Mesodermal cell (in vitro differentiated cells): ENCODE measurements around the gene UBE2D2.
A peak's percentile ranks its signal among the peaks of the same experiment; 100 is the strongest.
"Not testable (repeated sequence)": the region's sequence is repeated elsewhere in the genome, so short reads cannot be mapped to it uniquely, and the experiment has no call there.

Experiments
- H3K27ac ChIP-seq: 2 replicates; pipeline ENCODE4 v1.7.0; 2013; ENCODE audit warnings: mild to moderate bottlenecking, low read depth, low read length, moderate library complexity; ENCODE audit not compliant: severe bottlenecking
- H3K36me3 ChIP-seq: 2 replicates; pipeline ENCODE4 v1.7.1; 2013; ENCODE audit warnings: mild to moderate bottlenecking, low read length, moderate library complexity; ENCODE audit not compliant: control insufficient read depth, insufficient read depth
- H3K4me1 ChIP-seq: one replicate; pipeline ENCODE4 v1.7.1; 2013; ENCODE audit warnings: mild to moderate bottlenecking, low read length; ENCODE audit not compliant: insufficient read depth, control insufficient read depth, poor library complexity, severe bottlenecking
- H3K4me3 ChIP-seq: 2 replicates; pipeline ENCODE4 v1.7.0; 2013; ENCODE audit warnings: low read length, control low read depth, mild to moderate bottlenecking; ENCODE audit not compliant: insufficient read depth, poor library complexity, severe bottlenecking; ENCODE audit errors: extremely low read depth
- H3K9me3 ChIP-seq: 2 replicates; pipeline ENCODE4 v1.7.1; 2013; ENCODE audit warnings: mild to moderate bottlenecking, low read length, moderate library complexity; ENCODE audit not compliant: control insufficient read depth
- WGBS, 2 experiments: methylation state at CpG; one replicate each; pipeline ENCODE4 v1.1.5; 2013; ENCODE audit warnings: missing lambda C conversion rate in 2 of 2; ENCODE audit not compliant: insufficient coverage in 2 of 2; 5-methylcytosine and 5-hydroxymethylcytosine counted together

The UBE2D2 gene

DNA sequence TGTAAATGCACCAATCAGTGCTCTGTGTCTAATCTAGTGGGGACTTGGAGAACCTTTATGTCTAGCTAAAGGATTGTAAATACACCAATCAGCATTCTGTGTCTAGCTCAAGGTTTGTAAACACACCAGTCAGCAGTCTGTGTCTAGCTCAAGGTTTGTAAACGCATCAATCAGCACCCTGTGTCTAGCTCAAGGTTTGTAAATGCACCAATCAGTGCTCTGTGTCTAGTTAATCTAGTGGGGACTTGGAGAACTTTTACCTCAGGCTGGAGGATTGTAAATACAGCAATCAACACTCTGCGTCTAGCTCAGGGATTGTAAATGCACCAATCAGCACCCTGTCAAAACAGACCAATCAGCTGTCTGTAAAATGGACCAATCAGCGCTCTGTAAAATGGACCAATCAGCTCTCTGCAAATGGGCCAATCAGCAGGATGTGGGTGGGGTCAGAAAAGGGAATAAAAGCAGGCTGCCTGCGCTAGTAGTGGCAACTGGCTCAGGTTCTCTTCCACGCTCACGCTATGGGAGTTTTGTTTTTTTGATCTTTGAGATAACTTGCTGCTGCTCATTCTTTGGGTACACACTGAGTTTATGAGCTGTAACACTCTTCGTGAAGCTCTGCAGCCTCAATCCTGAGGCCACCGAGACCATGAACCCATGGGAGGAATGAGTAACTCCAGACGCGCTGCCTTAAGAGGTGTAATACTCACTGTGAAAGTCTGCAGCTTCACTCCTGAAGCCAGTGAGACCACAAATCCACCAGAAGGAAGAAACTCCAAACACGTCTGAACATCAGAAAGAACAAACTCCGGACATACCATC lies 10.9 kb upstream of the UBE2D2 start:
- 96 to 99% methylated on average over 9 of the region's 12 CpGs for WGBS, 2 experiments
- not testable (repeated sequence) for H3K27ac ChIP-seq, H3K36me3 ChIP-seq, H3K4me1 ChIP-seq, H3K4me3 ChIP-seq
- H3K9me3 ChIP-seq = peaks cover 13% of the 10 kb centered on the region

DNA sequence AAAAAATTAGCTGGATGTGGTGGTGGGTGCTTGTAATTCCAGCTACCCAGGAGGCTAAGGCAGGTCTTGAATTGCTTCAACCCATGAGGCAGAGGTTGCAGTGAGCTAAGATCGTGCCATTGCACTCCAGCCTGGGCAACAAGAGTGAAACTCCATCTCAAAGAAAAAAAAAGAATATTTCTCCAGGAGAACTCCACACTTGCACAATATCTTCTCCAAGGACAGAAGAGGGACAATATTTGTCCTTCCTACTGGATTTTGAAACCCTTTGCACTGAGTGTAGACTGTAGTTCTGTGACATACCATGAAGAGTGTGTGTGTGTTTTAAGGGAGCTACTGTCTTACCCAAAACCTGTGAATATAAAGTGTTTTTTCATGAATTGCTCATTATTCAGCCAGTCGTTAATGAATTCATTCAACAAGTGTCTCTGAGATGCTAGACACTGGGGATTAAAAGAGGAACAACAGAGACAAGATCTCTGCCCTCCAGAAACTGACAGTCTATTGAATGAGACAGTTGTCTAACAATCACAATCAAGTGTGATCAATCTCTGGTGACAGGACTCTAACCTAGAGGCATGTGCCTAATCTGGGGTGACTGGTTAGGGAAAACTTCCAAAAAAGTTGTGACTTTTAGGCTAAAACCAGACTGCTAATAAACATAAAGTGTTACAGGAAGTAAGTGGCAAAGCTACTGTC lies 9.8 kb upstream of the UBE2D2 start:
- Histone ChIP-seq H3K36me3 (no peaks in the 10 kb centered on the region), H3K9me3 (peaks cover 13% of the 10 kb centered on the region), H3K4me1 (no peaks in the 10 kb centered on the region), H3K4me3 (no peak overlapping the region), H3K27ac (no peak overlapping the region)
- WGBS, 2 experiments = 50 to 79% methylated on average over 1 to 2 of the region's 2 CpGs

DNA sequence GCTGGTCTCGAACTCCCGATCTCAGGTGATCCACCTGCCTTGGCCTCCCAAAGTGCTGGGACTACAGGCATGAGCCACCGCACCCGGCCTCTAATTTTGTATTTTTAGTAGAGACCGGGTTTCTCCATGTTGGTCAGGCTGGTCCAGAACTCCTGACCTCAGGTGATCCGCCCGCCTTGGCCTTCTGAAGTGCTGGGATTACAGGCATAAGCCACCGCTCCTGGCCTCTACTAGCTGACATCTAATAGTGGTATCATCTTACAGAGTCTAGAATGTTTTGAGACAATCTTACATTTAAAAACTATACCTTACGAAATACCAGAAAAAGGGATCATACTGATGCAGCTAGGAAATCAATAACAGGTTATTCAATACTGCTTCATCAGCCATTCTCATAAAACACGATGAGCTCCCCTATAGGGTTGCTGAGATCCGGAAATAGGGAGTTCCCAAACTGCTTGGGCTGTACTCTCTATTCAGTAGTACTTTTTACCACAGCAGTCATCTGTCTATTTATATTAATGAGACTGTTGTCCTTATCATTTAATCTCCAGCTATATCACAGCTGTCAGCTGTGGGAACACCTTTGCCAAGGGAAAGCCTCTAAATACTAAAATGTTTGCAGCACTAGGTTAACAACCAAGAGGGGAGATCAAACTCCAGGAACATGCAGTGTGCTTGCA lies 8.1 kb upstream of the UBE2D2 start:
- Histone ChIP-seq H3K36me3 (no peaks in the 10 kb centered on the region), H3K4me1 (no peaks in the 10 kb centered on the region), H3K9me3 (peaks cover 13% of the 10 kb centered on the region), H3K4me3 (no peak overlapping the region), H3K27ac (no peak overlapping the region)
- 89 to 94% methylated on average over 7 to 9 of the region's 11 CpGs for WGBS, 2 experiments

DNA sequence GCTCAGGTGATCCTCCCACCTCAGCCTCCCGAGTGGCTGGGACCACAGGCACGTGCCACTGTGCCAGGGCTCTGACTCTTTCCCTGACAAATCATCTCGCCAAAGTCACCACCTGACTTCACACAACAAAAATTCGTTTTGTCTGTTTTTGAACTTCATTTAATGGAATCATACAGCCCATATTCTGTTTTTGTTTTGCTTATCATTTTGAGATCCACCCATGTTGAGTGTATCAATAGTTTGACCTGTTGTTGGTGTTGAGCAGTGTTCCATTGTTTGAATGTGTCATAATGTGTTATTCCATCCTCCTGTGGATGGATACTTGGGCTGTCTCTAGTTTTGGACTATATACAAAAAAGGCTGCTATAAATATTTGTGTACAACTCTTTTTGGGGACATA lies 6.9 kb upstream of the UBE2D2 start:
- H3K4me3 ChIP-seq = no peak overlapping the region
- no peaks in the 10 kb centered on the region for H3K36me3 ChIP-seq
- no peak overlapping the region for H3K27ac ChIP-seq
- no peaks in the 10 kb centered on the region for H3K4me1 ChIP-seq
- WGBS, 2 experiments = 88 to 90% methylated on average over 4 of the region's 4 CpGs
- peaks cover 3% of the 10 kb centered on the region for H3K9me3 ChIP-seq

DNA sequence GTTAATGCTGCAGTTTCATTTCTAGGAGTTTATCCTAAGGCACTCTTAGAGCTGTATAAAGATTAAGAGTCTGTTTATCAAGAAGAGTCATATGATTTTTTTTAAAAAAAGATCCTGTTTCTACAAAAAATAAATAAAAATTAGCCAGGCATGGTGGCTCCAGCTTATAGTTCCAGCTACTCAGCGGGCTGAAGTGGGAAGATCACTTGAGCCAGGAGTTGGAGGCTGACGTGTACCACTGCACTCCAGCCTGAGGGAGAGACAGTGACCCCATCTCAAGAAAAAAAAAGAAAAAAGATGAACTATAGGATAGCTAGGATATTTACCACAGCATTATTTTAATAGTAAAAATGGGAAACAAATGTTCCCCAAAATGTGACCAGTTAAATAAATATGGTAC lies 3.3 kb upstream of the UBE2D2 start:
- 100% methylated on average over 2 of the region's 2 CpGs for WGBS, 2 experiments
- peaks cover 2% of the 10 kb centered on the region for H3K36me3 ChIP-seq
- H3K9me3 ChIP-seq = no peaks in the 10 kb centered on the region
- H3K27ac ChIP-seq = no peak overlapping the region
- H3K4me3 ChIP-seq = no peak overlapping the region
- peaks cover 5% of the 10 kb centered on the region for H3K4me1 ChIP-seq

DNA sequence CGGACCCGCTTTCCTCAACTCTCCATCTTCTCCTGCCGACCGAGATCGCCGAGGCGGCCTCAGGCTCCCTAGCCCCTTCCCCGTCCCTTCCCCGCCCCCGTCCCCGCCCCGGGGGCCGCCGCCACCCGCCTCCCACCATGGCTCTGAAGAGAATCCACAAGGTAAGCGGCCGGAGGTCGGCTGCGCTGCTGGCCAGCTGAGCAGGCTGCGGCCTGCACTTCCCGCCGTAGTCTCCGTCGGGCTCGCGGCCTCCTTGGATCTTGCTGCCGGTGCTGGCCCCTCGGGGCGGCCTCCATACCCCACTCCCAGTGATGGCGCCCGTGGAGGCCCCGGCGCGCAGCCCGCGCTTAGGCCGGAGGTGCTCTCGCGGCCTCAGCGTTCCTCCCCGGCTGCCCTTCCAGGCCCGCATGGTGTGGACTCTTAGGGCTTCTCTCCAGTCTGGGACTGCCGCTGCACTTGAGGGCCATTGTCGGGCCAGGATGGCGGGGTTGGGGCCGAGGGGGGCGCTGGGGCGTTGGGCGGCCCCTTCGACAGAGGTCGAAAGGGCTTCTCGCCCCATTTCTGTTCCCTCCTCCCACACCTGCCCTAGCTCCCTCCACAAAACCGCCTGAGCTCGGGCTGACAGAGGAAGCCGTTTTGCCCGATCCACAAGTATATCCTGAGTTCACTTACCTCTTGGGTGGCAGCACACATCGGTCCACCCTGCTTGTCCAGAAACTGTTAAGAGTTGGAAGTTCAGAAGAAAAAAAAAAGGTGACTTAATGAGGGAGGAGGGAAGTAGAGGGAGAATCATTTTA lies 714 bp downstream of the UBE2D2 start:
- Histone ChIP-seq H3K4me3 (peak overlapping the region; percentile 93), H3K36me3 (peaks cover 34% of the 10 kb centered on the region), H3K4me1 (peaks cover 17% of the 10 kb centered on the region), H3K27ac (peak overlapping the region; percentile 94), H3K9me3 (no peaks in the 10 kb centered on the region)
- 0% methylated on average over 43 to 44 of the region's 57 CpGs for WGBS, 2 experiments

DNA sequence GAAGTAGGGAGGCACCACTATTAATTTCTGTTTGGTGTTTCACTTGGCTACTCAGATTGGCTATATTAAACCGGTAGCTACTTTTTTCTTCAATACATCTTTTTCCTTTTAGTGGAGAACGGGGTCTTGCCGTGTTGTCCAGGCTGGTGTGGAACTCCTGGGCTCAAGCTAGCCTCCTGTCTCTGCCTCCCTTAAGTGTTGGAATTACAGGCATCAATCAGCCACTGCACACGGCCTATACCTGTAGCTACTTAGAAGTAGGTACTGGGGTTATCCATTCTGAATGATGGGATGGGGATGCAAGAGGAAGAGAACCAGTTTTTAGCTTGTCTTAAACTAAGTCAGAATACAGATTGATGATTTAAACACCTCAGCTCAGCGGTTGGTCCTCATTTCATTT lies 1.7 kb downstream of the UBE2D2 start:
- peak overlapping the region; percentile 93 for H3K4me3 ChIP-seq
- H3K9me3 ChIP-seq = no peaks in the 10 kb centered on the region
- H3K4me1 ChIP-seq = peaks cover 17% of the 10 kb centered on the region
- 50 to 51% methylated on average over 2 to 4 of the region's 5 CpGs for WGBS, 2 experiments
- peaks cover 43% of the 10 kb centered on the region for H3K36me3 ChIP-seq
- no peak overlapping the region for H3K27ac ChIP-seq

DNA sequence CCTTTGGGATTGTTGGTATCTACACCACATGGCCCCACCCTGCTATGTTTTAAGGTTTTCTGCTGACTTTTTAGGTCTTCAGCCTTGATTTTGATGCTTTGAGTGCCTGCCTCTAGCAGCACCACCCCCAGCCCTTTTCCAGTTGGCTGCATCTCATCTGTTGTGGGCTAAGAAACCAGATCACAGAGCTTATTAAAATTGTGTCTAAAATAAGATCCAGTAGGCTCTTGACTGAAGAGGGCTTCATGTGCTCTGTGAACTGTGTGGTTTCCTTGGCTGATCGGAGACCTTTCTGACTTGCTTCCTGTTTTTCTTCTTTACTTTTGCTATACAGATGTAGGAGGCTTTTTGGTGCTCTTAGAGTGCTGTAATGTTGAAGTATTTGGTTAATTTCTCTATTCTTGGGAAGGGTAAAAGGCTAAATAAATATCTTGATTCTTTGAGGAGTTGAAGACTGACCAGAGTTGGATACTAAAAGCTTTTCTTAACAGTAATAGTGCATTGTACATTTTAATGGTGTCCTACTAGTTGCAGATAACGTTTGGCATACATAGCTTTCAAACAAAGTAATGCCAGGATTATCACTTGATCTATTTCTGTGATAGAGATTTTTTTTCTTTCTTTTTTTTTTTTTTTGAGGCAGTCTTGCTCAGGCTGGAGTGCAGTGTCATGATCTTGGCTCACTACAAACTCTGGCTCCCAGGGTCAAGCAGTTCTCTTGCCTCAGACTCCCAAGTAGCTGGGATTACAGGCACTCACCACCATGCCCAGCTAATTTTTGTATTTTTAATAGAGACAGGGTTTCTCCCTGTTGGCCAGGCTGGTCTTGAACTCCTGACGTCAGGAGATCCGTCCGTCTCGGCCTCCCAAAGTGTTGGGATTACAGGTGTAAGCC lies 4.5 kb downstream of the UBE2D2 start:
- H3K4me3 ChIP-seq = no peak overlapping the region
- no peaks in the 10 kb centered on the region for H3K9me3 ChIP-seq
- 96 to 98% methylated on average over 4 of the region's 6 CpGs for WGBS, 2 experiments
- H3K27ac ChIP-seq = no peak overlapping the region
- peaks cover 52% of the 10 kb centered on the region for H3K36me3 ChIP-seq
- H3K4me1 ChIP-seq = peaks cover 13% of the 10 kb centered on the region

DNA sequence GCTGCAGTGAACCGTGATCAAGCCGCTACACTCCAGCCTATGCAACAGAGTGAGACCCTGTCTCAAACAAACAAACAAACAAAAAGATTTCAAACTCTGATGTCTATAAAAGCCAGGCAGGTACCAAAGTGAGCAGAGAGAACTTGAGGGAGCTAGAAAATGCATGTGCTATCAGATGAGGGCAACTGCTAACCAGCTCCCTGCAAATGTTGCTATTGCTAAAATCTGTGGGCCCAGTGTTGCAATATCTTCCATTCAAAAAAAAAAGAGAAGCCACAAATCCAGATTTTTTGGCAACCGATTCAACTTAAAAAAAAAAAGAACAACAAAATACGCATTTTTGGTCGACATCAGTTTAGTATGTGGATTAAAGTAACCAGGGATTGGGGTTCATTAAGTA lies 5.5 kb downstream of the UBE2D2 start:
- Histone ChIP-seq H3K9me3 (no peaks in the 10 kb centered on the region), H3K36me3 (peaks cover 58% of the 10 kb centered on the region), H3K4me1 (peaks cover 12% of the 10 kb centered on the region), H3K27ac (no peak overlapping the region), H3K4me3 (no peak overlapping the region)
- WGBS, 2 experiments = no CpG with 5 or more reads among the region's 5 CpGs
